A673 (cell line): ENCODE measurements around the gene NRGN.

ENCODE experiments used
- EZH2 ChIP-seq: fragments of 200-600 bp; sonication (generic); IDR thresholded peaks from 2 replicates; pipeline ENCODE4 v1.6.1; 2017; ENCODE audit warnings: borderline replicate concordance, low read depth, mild to moderate bottlenecking, mixed read lengths, antibody characterized with exemption, low read length; ENCODE audit not compliant: poor library complexity, severe bottlenecking
- TF ChIP-seq, protein P1 (sequence below): fragments of 300-800, 200-600 bp; sonication (generic); conservative IDR thresholded peaks from 2 replicates; pipeline ENCODE4 v1.5.1; 2017; ENCODE audit warnings: low read depth, mild to moderate bottlenecking, antibody characterized with exemption, low read length, moderate library complexity, mixed read lengths

DNA sequence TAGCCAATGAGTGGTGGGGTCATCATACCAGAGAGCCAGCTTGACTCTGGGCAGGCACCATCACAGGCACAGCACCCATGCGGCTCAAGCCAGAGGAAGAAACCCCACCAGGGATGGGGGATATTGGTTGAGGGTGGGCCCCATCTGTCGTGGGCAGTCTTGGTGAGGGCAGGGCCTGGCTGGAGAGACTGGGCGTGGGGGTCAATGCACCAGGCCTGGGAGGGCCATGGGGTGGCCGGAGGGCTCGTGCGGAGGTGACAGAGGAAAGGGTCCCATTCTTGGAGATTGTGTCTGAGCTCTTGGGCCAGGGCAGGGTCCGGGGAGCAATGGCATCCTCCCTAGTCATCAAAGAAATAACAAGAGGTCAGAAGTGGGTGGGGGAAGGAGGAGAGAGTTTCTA, 13.9 kb downstream of the NRGN start:
- TF ChIP-seq, protein P1, sequence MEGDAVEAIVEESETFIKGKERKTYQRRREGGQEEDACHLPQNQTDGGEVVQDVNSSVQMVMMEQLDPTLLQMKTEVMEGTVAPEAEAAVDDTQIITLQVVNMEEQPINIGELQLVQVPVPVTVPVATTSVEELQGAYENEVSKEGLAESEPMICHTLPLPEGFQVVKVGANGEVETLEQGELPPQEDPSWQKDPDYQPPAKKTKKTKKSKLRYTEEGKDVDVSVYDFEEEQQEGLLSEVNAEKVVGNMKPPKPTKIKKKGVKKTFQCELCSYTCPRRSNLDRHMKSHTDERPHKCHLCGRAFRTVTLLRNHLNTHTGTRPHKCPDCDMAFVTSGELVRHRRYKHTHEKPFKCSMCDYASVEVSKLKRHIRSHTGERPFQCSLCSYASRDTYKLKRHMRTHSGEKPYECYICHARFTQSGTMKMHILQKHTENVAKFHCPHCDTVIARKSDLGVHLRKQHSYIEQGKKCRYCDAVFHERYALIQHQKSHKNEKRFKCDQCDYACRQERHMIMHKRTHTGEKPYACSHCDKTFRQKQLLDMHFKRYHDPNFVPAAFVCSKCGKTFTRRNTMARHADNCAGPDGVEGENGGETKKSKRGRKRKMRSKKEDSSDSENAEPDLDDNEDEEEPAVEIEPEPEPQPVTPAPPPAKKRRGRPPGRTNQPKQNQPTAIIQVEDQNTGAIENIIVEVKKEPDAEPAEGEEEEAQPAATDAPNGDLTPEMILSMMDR, result no peak
- TF ChIP-seq EZH2, result no peak
